ENCODE results near the gene INTS2. TPM values are rescaled to one million over a fixed set of nuclear protein-coding genes. Genes with fewer than 3 reads are reported as not detected.

The INTS2 gene
- polyA plus RNA-seq, 1 of the 3 experiments (the other 2 are of a cell fraction): 6.7 TPM

DNA sequence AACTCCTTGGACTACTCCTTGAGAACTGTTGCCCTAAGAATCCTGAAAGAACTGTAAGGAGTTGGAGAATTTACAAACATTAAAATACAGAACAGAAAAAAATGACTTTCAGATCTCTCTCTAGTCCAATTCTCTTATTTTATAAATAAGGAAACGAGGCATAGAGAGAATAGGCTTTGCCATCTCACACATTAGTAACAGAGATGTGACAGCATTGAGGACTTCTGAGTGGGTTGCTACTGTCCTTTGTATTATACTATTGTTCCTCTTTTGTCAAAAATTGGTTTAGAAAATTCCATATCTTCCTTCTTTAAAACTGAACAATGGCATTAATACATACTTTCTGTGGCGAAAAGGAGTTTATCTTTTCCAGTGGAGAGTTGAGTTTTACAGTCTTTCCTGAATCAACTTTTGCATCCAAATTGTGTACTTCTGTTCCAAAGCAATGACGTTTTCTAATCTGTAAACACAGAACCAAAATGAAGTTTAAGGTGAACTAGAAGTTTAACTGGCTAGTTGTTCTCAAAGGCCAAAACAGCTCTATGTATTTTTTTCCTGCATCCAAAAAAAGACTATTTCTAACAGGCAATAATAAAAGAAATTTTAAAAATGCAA lies 80.9 kb downstream of the INTS2 start (continued):
- TF ChIP-seq CTCF (IDR thresholded peaks at IDR 0.05): no peak

- 98% methylated on average over 8 of the region's 8 CpGs for WGBS (ENCODE audit: low lambda C conversion rate)
- H3F3A ChIP-seq (replicated peaks; ENCODE audit: insufficient read depth): no peaks in the 10 kb centered on the region
- no peak overlapping the region for H3K4me3 ChIP-seq (ENCODE audit: low read depth in 2 of 2, low read length in 1 of 2)
- no peak for TF ChIP-seq FOXM1 (IDR thresholded peaks at IDR 0.05; ENCODE audit: low read depth)
- no peak for TF ChIP-seq IRF3 (IDR thresholded peaks at IDR 0.05; ENCODE audit: low read depth, low read length)
- no peak for TF ChIP-seq MEF2A (IDR thresholded peaks at IDR 0.05; ENCODE audit: borderline replicate concordance, low read depth)
- TF ChIP-seq CHD2 (IDR thresholded peaks at IDR 0.05; ENCODE audit: low read length, partially characterized antibody): no peak
- no peak for TF ChIP-seq RAD21 (IDR thresholded peaks at IDR 0.05; ENCODE audit: low read length)
- TF ChIP-seq PBX3 (IDR thresholded peaks at IDR 0.05): no peak
- no peak for TF ChIP-seq RXRA (IDR thresholded peaks at IDR 0.05; ENCODE audit: borderline replicate concordance, low read depth)
- TF ChIP-seq MAX (IDR thresholded peaks at IDR 0.05; ENCODE audit: low read depth): no peak
- no peak for TF ChIP-seq RCOR1 (IDR thresholded peaks at IDR 0.05; ENCODE audit: low read length)
- no peak for TF ChIP-seq MXI1 (IDR thresholded peaks at IDR 0.05; ENCODE audit: low read depth, low read length)
- TF ChIP-seq USF2 (IDR thresholded peaks at IDR 0.05; ENCODE audit: borderline replicate concordance, low read depth, low read length): no peak
- TF ChIP-seq GABPA (IDR thresholded peaks at IDR 0.05; ENCODE audit: low read depth): no peak
- no peak for TF ChIP-seq SMC3 (IDR thresholded peaks at IDR 0.05; ENCODE audit: low read depth, low read length)
- no peak for TF ChIP-seq EZH2phosphoT487 (IDR thresholded peaks at IDR 0.05; ENCODE audit: borderline replicate concordance, low read depth)
- TF ChIP-seq REST (IDR thresholded peaks at IDR 0.05; ENCODE audit: low read depth, low read length): no peak
- TF ChIP-seq ELF1 (IDR thresholded peaks at IDR 0.05): no peak
- no peak overlapping the region for H3K9ac ChIP-seq
- ChIA-PET CTCF (interaction anchor here (1.1 to 1.5 kb wide), 2 partner anchors 9 to 434 kb away, joined by 3 to 4 read pairs; no protein-coding TSS in a partner anchor), POLR2A (no interaction called here)
- no peak overlapping the region for H2AFZ ChIP-seq (ENCODE audit: low read depth)
- no peak overlapping the region for H3K27ac ChIP-seq (ENCODE audit: low read depth in 2 of 2, low read length in 1 of 2)
- H3K4me1 ChIP-seq (ENCODE audit: control insufficient read depth in 1 of 2, insufficient read depth in 2 of 2, low read depth in 1 of 2, low read length in 1 of 2): no peaks in the 10 kb centered on the region
- H3K79me2 ChIP-seq (ENCODE audit: insufficient read depth): peaks cover 19% of the 10 kb centered on the region; the same call in 1 of the 2 replicates
- no peak overlapping the region for H3K4me2 ChIP-seq
- no peaks in the 10 kb centered on the region for H3K9me3 ChIP-seq
- H3K9me2 ChIP-seq: no peaks in the 10 kb centered on the region
- H3K27me3 ChIP-seq (ENCODE audit: insufficient read depth): no peaks in the 10 kb centered on the region
- DNase-seq: no peak
- H4K20me1 ChIP-seq (ENCODE audit: insufficient read depth): no peaks in the 10 kb centered on the region
- H3K36me3 ChIP-seq (replicated peaks in 1 of 2; ENCODE audit: control insufficient read depth in 1 of 2, insufficient read depth in 2 of 2, low read length in 1 of 2): peaks cover 20 to 53% of the 10 kb centered on the region in 2 experiments
Measured at GRCh38 chr17:61846088-61846487, 81.7 kb downstream of the INTS2 start.
